HG03175 (cell line): ENCODE data around the gene RCBTB1.
"Not testable (repeated sequence)": the region's sequence is repeated elsewhere in the genome, so short reads cannot be mapped to it uniquely, and the experiment has no call there.

Experiments
- ATAC-seq: cut with Tn5 transposase; IDR thresholded peaks from one replicate; pipeline ENCODE4 v1.9.1; 2021; ENCODE audit warnings: mild to moderate bottlenecking, moderate library complexity; ENCODE audit not compliant: unreplicated experiment

Gene RCBTB1

DNA sequence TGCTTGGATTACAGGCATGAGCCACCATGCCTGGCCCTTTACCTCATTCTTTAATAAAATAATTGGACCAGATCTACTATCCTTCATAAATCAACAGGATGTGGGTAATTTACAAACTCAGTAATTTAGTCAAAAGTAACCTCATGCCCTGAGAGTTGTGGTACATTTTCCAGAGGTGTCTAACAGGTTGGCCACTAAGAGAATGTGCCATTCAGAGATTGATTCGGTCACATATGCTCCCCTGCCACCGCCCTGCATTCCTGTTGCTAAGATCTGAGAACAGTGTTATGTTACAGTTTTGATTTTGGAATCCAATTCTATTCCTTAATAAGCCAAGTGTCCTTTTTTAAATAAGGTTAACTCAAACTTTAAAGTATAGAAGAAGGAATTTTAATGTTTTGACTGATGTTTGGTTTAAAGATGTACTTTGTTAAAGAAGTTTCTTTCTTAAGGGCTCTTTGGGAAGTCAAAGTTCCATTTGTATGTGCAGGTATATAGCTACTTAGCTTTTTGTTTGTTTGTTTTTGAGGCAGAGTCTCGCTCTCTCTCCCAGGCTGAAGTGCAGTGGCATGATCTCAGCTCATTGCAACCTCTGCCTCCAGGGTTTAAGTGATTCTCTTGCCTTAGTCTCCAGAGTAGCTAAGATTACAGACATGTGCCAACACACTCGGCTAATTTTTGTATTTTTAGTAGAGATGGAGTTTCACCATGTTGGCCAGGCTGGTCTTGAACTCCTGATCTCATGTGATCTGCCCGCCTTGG is 60.4 kb downstream of the RCBTB1 start:
- ATAC-seq: no peak

DNA sequence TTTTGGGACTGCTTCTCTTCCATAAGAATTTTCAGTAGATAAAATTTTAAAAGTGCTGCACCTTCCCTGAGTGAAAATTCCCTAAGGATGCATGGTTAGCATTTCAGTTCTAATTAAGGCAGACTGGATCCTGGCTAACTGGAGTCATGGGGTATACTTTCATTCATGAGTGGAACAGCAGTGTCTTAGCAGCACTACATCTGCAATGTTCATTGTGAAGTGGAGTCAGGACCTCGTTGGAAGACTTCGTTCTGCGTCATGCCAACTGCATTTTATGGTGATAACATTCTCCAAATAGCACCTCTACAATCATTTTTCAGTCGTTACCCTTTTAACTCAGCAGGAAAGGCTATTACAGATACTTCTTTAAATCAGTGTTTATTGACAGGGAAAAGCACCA is 64.1 kb downstream of the RCBTB1 start:
- ATAC-seq: no peak

DNA sequence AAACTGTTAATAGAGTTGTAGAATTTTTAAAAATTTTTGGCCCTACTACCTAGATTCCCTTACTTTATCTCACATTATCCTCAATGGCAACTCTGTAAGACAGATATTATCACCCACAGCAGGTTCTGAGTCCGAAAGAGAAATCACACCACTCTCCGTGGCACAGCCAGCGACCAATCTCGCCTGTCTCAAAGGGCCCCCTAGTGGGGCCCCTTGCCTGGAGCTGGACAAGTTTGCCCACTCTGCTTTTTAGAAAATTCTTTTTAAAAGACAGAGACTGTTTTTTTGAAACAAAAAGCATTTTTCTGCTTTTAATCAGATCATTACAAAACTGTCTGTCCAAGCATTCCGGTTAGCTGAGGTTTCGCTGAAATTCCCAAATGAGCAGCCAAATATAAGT is 67.9 kb downstream of the RCBTB1 start:
- no peak for ATAC-seq

DNA sequence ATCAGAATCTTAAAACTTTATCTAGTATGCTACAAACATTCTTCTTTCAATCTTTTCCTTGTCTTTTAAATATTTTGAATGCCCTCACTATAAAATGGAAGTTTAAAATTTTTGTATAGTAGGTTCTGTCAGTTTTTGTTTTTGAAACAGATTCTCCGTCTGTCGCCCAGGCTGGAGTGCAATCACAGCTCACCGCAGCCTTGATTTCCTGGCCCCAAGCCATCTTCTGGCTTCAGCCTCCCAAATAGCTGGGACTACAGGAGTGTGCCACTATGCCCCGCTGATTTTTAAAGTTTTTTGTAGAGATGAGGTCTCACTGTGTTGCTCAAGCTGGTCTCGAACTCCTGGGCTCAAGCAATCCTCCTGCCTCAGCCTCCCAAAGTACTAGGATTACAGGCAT is 68.9 kb downstream of the RCBTB1 start:
- ATAC-seq: no peak

DNA sequence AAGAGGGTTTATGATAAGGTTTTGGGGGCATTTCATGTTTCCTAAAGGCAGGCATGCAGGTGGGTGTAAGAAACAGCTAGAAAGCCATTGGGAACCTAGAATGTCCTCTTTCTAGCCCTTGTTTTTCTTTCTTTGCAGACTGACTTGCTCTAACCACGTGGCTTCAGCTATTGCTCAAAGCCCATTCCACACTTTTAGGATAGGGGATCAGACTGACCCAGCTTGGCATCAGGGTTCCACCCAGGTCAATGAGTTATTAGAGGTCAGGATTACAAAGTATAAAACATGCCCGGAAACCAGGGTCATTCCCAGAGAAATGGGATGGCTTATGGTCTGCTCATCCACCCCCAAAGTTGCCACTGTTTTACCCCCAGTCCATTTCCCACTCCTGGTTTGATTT is 72.8 kb downstream of the RCBTB1 start:
- ATAC-seq: no peak

DNA sequence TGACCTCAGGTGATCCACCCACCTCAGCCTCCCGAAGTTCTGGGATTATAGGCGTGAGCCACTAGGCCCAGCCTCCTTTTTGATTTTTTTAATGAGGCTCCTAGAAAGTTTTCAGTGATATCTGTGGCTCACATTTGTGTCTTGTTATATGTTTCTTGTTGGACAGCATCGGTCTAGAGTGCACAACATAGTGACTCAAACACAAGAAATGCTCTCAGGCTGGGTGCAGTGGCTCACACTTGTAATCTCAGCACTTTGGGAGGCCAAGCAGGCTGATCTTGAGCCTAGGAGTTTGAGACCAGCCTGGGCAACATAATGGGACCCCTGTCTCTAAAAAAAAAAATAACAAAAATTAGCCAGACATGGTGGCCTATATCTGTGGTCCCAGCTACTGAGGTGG is 81.4 kb downstream of the RCBTB1 start:
- ATAC-seq: no peak

DNA sequence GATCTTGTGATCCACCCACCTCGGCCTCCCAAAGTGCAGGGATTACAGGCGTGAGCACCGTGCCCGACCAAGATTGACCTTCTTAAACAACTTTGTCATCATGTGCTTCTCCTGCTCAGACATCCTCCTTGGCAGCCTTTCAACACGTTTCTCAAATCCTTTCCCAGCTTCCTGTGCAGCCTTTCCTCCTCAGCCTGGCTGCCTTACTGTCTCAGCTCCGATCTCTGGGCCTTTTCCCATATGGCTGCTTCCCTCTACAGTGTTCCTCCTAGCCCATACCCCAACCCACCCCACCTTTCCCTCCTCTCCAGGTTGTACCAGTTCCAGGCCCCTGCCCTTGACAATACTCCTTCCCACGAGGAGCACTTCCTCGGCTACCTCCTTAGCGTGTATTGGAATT is 82.4 kb downstream of the RCBTB1 start:
- no peak for ATAC-seq

DNA sequence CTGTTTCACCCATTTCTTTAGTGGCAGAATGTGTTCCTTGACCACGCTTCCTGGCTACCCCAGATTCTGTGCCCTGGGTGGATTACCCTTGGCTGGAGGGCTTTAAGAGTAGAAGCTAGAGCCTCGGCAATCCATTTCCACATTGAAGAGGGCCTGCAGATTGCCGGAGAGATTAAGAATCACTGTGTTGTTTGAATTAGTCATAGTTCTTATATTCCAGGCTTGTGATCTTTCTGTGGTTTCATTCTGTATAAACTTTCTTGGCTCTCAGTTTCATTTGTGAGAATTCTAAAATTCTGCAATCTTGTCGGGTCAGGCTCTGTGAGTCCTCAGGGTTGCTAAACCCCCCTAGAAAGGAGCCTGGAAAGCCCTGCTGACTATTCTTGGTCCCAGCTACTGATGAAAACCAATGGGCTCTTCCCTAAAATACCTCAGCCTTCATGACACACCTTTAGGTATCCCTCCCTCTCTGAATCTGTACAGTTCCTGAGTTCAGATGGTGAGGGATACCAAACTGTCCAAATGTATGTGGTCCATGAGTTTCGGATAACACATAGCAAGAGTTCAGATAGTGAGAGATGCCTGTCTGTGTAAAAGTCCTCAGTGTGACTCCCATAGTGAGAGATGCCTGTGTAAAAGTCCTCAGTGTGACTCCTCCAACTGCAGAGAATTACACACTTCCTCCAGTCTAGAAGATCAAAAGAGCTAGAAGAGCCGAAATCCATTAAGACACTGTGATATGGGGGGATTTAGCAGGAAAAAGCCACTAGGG is 85.3 kb downstream of the RCBTB1 start:
- ATAC-seq: no peak

DNA sequence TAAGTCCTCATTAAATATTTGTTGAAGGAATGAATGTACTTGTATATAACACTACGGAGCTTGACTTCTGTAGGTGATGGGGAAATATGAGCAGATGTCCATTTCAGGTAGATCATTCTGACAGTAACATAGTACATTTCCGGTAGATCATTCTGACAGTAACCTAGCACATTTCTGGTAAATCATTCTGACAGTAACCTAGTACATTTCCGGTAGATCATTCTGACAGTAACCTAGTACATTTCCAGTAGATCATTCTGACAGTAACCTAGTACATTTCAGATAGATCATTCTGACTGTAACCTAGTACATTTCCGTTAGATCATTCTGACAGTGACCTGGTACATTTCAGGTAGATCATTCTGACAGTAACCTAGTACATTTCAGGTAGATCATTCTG is 87.2 kb downstream of the RCBTB1 start:
- no peak for ATAC-seq

DNA sequence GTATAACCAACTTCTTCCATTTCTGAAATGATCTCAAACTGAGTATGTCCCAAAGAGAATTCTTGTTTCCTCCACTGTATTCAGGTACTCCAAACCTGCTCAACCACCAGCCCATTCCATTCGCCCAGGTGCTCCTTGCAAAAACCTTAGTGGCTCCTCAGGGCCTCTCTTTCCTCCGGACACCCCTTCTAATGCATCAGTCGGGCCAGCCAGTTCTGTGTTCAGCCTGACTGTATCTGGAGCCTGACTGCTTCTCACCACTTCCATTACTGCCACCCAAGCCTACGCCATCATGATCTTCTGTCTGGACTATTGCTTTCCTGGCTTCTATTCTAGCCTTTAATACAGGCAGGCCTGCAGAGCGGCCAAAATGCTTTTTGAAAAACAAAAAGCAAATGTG is 88.1 kb downstream of the RCBTB1 start:
- no peak for ATAC-seq

DNA sequence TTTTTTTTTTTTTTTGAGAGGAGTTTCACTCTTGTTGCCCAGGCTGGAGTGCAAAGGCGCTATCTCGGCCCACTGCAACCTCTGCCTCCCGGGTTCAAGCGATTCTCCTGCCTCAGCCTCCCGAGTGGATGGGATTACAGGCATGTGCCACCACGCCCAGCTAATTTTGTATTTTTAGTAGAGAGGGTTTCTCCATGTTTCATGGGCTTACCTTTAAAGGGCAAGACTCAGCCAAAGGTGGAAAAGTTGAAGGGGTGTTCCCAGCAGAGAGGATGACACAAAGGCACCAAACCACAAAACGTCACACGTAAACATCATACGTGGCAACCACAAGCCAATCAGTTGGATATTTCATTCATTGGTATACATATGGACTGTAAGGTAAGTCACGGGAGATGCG is 88.5 kb downstream of the RCBTB1 start:
- ATAC-seq: not testable (repeated sequence)

DNA sequence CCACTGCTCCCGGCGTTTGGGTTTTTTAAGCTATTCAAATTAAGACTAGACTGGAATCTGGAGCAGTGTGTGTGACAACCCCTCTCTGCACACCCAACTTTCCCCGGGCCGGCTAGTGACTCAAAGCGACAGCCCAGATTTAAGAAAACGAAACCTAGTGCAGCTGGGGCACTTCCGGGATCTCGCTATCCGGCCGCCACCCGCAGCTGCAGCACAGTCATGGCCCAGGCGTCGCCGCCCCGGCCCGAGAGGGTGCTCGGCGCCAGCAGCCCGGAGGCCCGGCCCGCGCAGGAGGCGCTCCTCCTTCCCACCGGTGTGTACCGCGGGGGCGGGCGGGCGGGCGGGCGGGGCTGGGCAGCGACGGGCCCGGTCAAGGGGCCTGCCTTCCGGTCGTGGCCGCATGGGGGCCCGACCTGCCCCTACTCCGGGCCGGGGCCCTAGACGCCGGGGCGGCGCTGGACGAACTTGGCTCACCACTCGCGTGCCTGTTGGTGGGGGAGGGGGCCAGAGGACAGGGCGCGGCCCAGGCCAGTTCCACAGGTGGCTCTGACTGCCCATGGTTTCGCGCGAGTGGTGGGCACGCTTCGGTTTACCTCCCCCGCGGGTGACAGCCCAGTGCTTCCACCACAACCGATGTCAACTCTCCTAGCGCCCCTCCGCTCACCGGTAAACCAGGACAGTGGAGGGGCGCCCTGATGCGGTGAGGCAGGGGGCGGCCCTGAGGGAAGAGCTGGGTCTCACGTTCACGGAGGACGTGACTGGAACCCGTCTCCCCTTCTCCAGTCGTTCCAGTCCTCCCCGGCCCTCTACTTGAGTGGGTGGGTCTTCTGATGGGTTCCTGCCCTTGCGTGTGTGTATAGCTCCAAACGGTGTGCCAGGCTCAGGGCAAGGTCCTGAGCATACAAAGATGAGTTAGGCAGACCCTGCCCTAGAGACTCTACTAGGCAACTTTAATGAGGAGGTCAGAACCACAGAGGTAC is 89.3 kb downstream of the RCBTB1 start, which contains the start of gene PHF11:
TSS of gene PHF11 (plus strand) at position 171 of the 980 bp plus-strand sequence. CDS start at position 220, 49 bp downstream.
- ATAC-seq: peak; percentile 84

DNA sequence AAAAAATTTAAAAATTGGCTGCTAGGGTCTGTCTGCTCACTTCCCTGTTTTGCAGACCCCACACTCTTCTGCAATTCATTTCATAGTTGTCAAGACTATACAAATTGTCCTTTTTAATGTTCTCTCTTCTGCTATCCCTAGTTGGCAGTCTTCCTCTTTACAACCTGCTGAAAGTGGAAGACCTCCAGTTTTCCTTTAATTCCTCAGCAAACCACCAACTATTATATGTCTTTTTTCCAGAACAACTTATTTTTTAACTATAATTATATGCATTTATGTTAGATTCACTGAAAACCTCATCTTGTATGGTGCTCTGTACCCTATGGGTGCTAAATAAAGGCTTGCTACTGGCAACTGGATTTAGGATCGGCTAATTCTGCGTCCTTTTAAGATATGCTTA is 90.7 kb downstream of the RCBTB1 start:
- no peak for ATAC-seq

DNA sequence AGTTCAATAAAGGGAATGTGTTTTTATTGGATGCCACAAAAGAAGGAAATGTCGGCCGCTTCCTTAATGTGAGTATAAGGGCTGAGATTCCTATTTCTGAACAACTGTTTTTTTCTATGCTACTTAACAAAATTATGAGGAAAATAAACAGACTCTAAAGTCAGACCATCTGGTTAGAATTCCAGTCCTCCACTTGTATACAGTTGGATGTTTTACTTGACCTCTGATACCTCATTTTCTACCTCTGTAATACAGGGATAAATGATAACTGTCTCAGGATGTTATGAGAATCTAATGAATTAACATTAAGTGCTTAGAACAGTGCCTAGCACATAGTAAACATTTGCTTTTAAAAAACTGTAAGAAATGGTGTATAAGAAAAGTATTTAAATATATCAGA is 96.8 kb downstream of the RCBTB1 start:
- ATAC-seq: no peak
